A549 (cell line): Measurements from ENCODE around the gene CLDN34. TPM values are rescaled to one million over a fixed set of nuclear protein-coding genes. Genes with fewer than 3 reads are reported as not detected.

Source experiments
- ATAC-seq, 2 experiments: fragments of 200-7000 bp in 1 of 2; fragments of >200 bp in 1 of 2; cut with Nextera tagmentation in 1 of 2; cut with Tn5 transposase in 1 of 2; 3 replicates each; pipeline versions ENCODE4 v1.8.0 to v1.9.1; 2018 to 2020; ENCODE audit warnings: mild to moderate bottlenecking in 1 of 2, moderate library complexity in 1 of 2
- CTCF ChIA-PET: fragments of 300-600 bp; sonication (Branson Sonifier 250); formaldehyde crosslinking; extraction: SDS; loops from one replicate; lab custom pipeline; 2021; ENCODE audit warnings: antibody characterized with exemption, inconsistent platforms; lab: Yijun Ruan, JAX
- POLR2A ChIA-PET: fragments of 350-600 bp; formaldehyde crosslinking; extraction: SDS; loops from one replicate; lab custom pipeline; 2021; ENCODE audit warnings: antibody characterized with exemption, inconsistent platforms; lab: Yijun Ruan, JAX
- DNase-seq, 2 experiments: peaks; one replicate each; pipeline versions ENCODE4 v3.0.0 to v3.0.0-alpha.2; 2011 to 2016; ENCODE audit warnings: low read depth in 1 of 2, low spot score in 1 of 2
- FAIRE-seq: peaks from 2 replicates; lab custom pipeline; 2011; peaks lifted over from hg19 to GRCh38; lab: Jason Lieb, UNC
- H3K27ac ChIP-seq, 2 experiments: fragments of >200 bp; sonication (Bioruptor Twin); formaldehyde crosslinking; 3 replicates each; pipeline ENCODE4 v1.5.1; 2016 to 2017
- H3K4me1 ChIP-seq: fragments of >200 bp; sonication (Bioruptor Twin); formaldehyde crosslinking; 3 replicates; pipeline ENCODE4 v1.6.1; 2016
- H3K4me2 ChIP-seq: fragments of >200 bp; sonication (Bioruptor Twin); formaldehyde crosslinking; 3 replicates; pipeline ENCODE4 v1.6.1; 2016
- H3K4me3 ChIP-seq: fragments of >200 bp; sonication (Bioruptor Twin); formaldehyde crosslinking; 3 replicates; pipeline ENCODE4 v1.5.1; 2016
- H3K9me3 ChIP-seq: fragments of >200 bp; sonication (Bioruptor Twin); formaldehyde crosslinking; 3 replicates; pipeline ENCODE4 v1.6.1; 2016
- ATOH8 ChIP-seq: fragments of 250-450 bp; sonication (Bioruptor Pico); IDR thresholded peaks from 2 replicates; pipeline ENCODE4 v1.5.0; 2020; ENCODE audit warnings: low read depth, mild to moderate bottlenecking, moderate library complexity
- BHLHE40 ChIP-seq: IDR thresholded peaks from 2 replicates; pipeline ENCODE4 v1.6.1; 2012; ENCODE audit warnings: low read depth, low read length, inconsistent platforms
- CBX8 ChIP-seq: fragments of 200-600 bp; sonication (generic); IDR thresholded peaks from 2 replicates; pipeline ENCODE4 v1.6.1; 2016
- CHD4 ChIP-seq: fragments of 200-600 bp; sonication (generic); IDR thresholded peaks from 2 replicates; pipeline ENCODE4 v1.6.1; 2016; ENCODE audit warnings: antibody characterized with exemption, mild to moderate bottlenecking, borderline replicate concordance
- FOSB ChIP-seq: fragments of 250-450 bp; sonication (Bioruptor Pico); IDR thresholded peaks from 2 replicates; pipeline ENCODE4 v1.5.0; 2020; ENCODE audit warnings: mild to moderate bottlenecking, moderate library complexity
- GATA3 ChIP-seq: IDR thresholded peaks from 2 replicates; pipeline ENCODE4 v1.6.1; 2012; ENCODE audit warnings: borderline replicate concordance
- HES2 ChIP-seq: fragments of >200 bp; sonication (Bioruptor Twin); formaldehyde crosslinking; IDR thresholded peaks from 2 replicates; pipeline ENCODE4 v1.6.1; 2016
- HEYL ChIP-seq: fragments of 250-450 bp; sonication (Bioruptor Pico); IDR thresholded peaks from 2 replicates; pipeline ENCODE4 v1.8.0; 2021; ENCODE audit warnings: mild to moderate bottlenecking, moderate library complexity
- HMGXB4 ChIP-seq: fragments of 250-450 bp; sonication (Bioruptor Pico); IDR thresholded peaks from 2 replicates; pipeline ENCODE4 v1.5.0; 2021; ENCODE audit warnings: mild to moderate bottlenecking, moderate library complexity, borderline replicate concordance
- HOXB13 ChIP-seq: fragments of 250-450 bp; sonication (Bioruptor Pico); IDR thresholded peaks from 2 replicates; pipeline ENCODE4 v1.5.0; 2020; ENCODE audit warnings: low read depth, mild to moderate bottlenecking, moderate library complexity
- HOXB5 ChIP-seq: fragments of 250-450 bp; sonication (Bioruptor Pico); IDR thresholded peaks from 2 replicates; pipeline ENCODE4 v1.5.0; 2020; ENCODE audit warnings: mild to moderate bottlenecking, moderate library complexity
- JUN ChIP-seq, 2 experiments: fragments of >200 bp; sonication (Bioruptor Twin); formaldehyde crosslinking; IDR thresholded peaks; 2 replicates in 1 of 2; 3 replicates in 1 of 2; pipeline ENCODE4 v1.6.1; 2016 to 2017
- JUNB ChIP-seq: fragments of >200 bp; sonication (Bioruptor Twin); formaldehyde crosslinking; IDR thresholded peaks from 2 replicates; pipeline ENCODE4 v1.6.1; 2016
- KDM5A ChIP-seq: fragments of 200-600 bp; sonication (generic); IDR thresholded peaks from 2 replicates; pipeline ENCODE4 v1.6.1; 2016; ENCODE audit warnings: antibody characterized with exemption, mild to moderate bottlenecking
- MAZ ChIP-seq: fragments of 150-350 bp; IDR thresholded peaks from 2 replicates; pipeline ENCODE4 v1.6.1; 2014; ENCODE audit warnings: antibody characterized with exemption, low read depth, low read length, borderline replicate concordance
- MYC ChIP-seq: IDR thresholded peaks from 2 replicates; pipeline ENCODE4 v1.6.1; 2012; ENCODE audit warnings: mild to moderate bottlenecking, inconsistent platforms, low read length, improper control_type of control experiment, borderline replicate concordance
- NR3C1 ChIP-seq: fragments of >200 bp; sonication (Bioruptor Twin); formaldehyde crosslinking; IDR thresholded peaks from 3 replicates; pipeline ENCODE4 v1.6.1; 2017
- PBX3 ChIP-seq: IDR thresholded peaks from 2 replicates; pipeline ENCODE4 v1.6.1; 2012
- PHF8 ChIP-seq: fragments of 200-600 bp; sonication (generic); IDR thresholded peaks from 2 replicates; pipeline ENCODE4 v1.6.1; 2016; ENCODE audit warnings: low read depth, mild to moderate bottlenecking, antibody characterized with exemption, moderate library complexity, borderline replicate concordance
- RARB ChIP-seq: fragments of 250-450 bp; sonication (Bioruptor Pico); IDR thresholded peaks from 2 replicates; pipeline ENCODE4 v1.8.0; 2021; ENCODE audit warnings: mild to moderate bottlenecking, moderate library complexity
- RFX5 ChIP-seq: fragments of 450-650 bp; IDR thresholded peaks from 2 replicates; pipeline ENCODE4 v1.7.1; 2014; ENCODE audit warnings: antibody characterized with exemption, mild to moderate bottlenecking, moderate library complexity
- SREBF2 ChIP-seq: fragments of 450-650 bp; IDR thresholded peaks from 2 replicates; pipeline ENCODE4 v1.6.1; 2014; ENCODE audit warnings: mild to moderate bottlenecking, moderate library complexity
- TP53 ChIP-seq: fragments of 250-450 bp; sonication (Bioruptor Pico); IDR thresholded peaks from 2 replicates; pipeline ENCODE4 v1.5.0; 2021; ENCODE audit warnings: mild to moderate bottlenecking, moderate library complexity
- USF2 ChIP-seq: fragments of 450-650 bp; IDR thresholded peaks from 2 replicates; pipeline ENCODE4 v1.6.1; 2014; ENCODE audit warnings: antibody characterized with exemption
- ZNF302 ChIP-seq: fragments of 250-450 bp; sonication (Bioruptor Pico); IDR thresholded peaks from 2 replicates; pipeline ENCODE4 v1.9.0; 2021; ENCODE audit warnings: inconsistent platforms, mild to moderate bottlenecking, moderate library complexity
- ZSCAN20 ChIP-seq: fragments of 250-450 bp; sonication (Bioruptor Pico); IDR thresholded peaks from 2 replicates; pipeline ENCODE4 v1.8.0; 2022; ENCODE audit warnings: mild to moderate bottlenecking, moderate library complexity
- WGBS: methylation state at CpG from one replicate; pipeline ENCODE4 v1.1.6; 2017; ENCODE audit errors: missing lambda C conversion rate; 5-methylcytosine and 5-hydroxymethylcytosine counted together
- polyA plus RNA-seq, 4 experiments: library from polyadenylated mRNA; depleted of rRNA in 3 of 4; stranded (reverse); fragments of >200 nt; fragmentation: RNase III in 1 of 4; extraction: RNeasy Plus Mini Kit Qiagen cat#74134 plus additional on column Dnase treatment in 1 of 4; gene quantifications; 2 replicates in 3 of 4; 3 replicates in 1 of 4; pipeline ENCODE4 v1.2.3, GENCODE V29; 2011 to 2017

CLDN34 gene
- polyA plus RNA-seq, 2 of the 4 experiments (the other 2 are of a cell fraction) = not detected

- H3K4me2 ChIP-seq = no peak overlapping the region
- POLR2A ChIA-PET = no interaction called here
- no peaks in the 10 kb centered on the region for H3K4me1 ChIP-seq
- FAIRE-seq (no peak), DNase-seq (no peak), ATAC-seq (no peak)
- CTCF ChIA-PET = no interaction called here
- no peak overlapping the region for H3K27ac ChIP-seq
- no peak for TF ChIP-seq HES2
- TF ChIP-seq NR3C1 = no peak
- TF ChIP-seq ZSCAN20 (CRISPR knock-in tag) = no peak
- TF ChIP-seq GATA3 = no peak
- no peak for TF ChIP-seq KDM5A
- no peak for TF ChIP-seq HOXB13
- TF ChIP-seq CHD4 = no peak
- H3K9me3 ChIP-seq = no peaks in the 10 kb centered on the region
- H3K4me3 ChIP-seq = no peak overlapping the region
- WGBS = 86% methylated on average over 5 of the region's 5 CpGs
Observed at GRCh38 chrX:9943420-9943819, 23.7 kb upstream of the CLDN34 start.

- FAIRE-seq = no peak
- no peak overlapping the region for H3K4me2 ChIP-seq
- H3K4me3 ChIP-seq = no peak overlapping the region
- ATAC-seq = no peak
- no peaks in the 10 kb centered on the region for H3K9me3 ChIP-seq
- no peak overlapping the region for H3K27ac ChIP-seq
- POLR2A ChIA-PET = no interaction called here
- no peaks in the 10 kb centered on the region for H3K4me1 ChIP-seq
- 70% methylated on average over 10 of the region's 10 CpGs for WGBS
- DNase-seq = no peak
- CTCF ChIA-PET = no interaction called here
- no peak for TF ChIP-seq RARB (CRISPR knock-in tag)
- TF ChIP-seq BHLHE40 = no peak
- TF ChIP-seq RFX5 = no peak
- no peak for TF ChIP-seq ATOH8
- no peak for TF ChIP-seq GATA3
- no peak for TF ChIP-seq FOSB (CRISPR knock-in tag)
- TF ChIP-seq HEYL (CRISPR knock-in tag) = no peak
- no peak for TF ChIP-seq PHF8
Observed at GRCh38 chrX:9947131-9947794, 19.9 kb upstream of the CLDN34 start.

- no peak overlapping the region for H3K4me3 ChIP-seq
- WGBS = 63% methylated on average over 9 of the region's 9 CpGs
- no peaks in the 10 kb centered on the region for H3K9me3 ChIP-seq
- no peak overlapping the region for H3K27ac ChIP-seq
- H3K4me1 ChIP-seq = no peaks in the 10 kb centered on the region
- no peak for DNase-seq
- TF ChIP-seq HOXB13 (no peak), USF2 (no peak), ZNF302 (CRISPR knock-in tag) (no peak), HOXB5 (CRISPR knock-in tag) (no peak), CBX8 (no peak)
- TF ChIP-seq, all 56 proteins: peak for 0
- no peak overlapping the region for H3K4me2 ChIP-seq
- CTCF ChIA-PET = no interaction called here
- FAIRE-seq (no peak), ATAC-seq (no peak)
- POLR2A ChIA-PET = no interaction called here
Observed at GRCh38 chrX:9948406-9948805, 18.8 kb upstream of the CLDN34 start.

- WGBS = 8% methylated on average over 1 of the region's 1 CpG
- H3K9me3 ChIP-seq = no peaks in the 10 kb centered on the region
- no peak overlapping the region for H3K27ac ChIP-seq
- FAIRE-seq (no peak), DNase-seq (no peak), ATAC-seq (no peak)
- no peak overlapping the region for H3K4me2 ChIP-seq
- ChIA-PET CTCF (no interaction called here), POLR2A (no interaction called here)
- H3K4me1 ChIP-seq = no peaks in the 10 kb centered on the region
- no peak overlapping the region for H3K4me3 ChIP-seq
- TF ChIP-seq HMGXB4 (no peak), JUNB (no peak), SREBF2 (no peak), TP53 (no peak), MYC (no peak), HOXB13 (no peak), ZSCAN20 (CRISPR knock-in tag) (no peak), PBX3 (no peak), HEYL (CRISPR knock-in tag) (no peak), JUN (IDR thresholded peaks at IDR 0.05) (no peak), MAZ (no peak)
Observed at GRCh38 chrX:9952300-9952699, 14.9 kb upstream of the CLDN34 start.
